HG02678 (cell line): Measurements from ENCODE around the gene INAVA.
"Not testable (repeated sequence)": the region's sequence is repeated elsewhere in the genome, so short reads cannot be mapped to it uniquely, and the experiment has no call there.

ENCODE experiments used
- ATAC-seq: cut with Tn5 transposase; IDR thresholded peaks from one replicate; pipeline ENCODE4 v1.9.1; 2021; ENCODE audit warnings: mild to moderate bottlenecking, moderate library complexity; ENCODE audit not compliant: unreplicated experiment

Gene INAVA

GRCh38 chr1:200916681-200917080 lies 22.0 kb downstream of the INAVA start:
- ATAC-seq = no peak

GRCh38 chr1:200917291-200917817 lies 22.7 kb downstream of the INAVA start:
- no peak for ATAC-seq

GRCh38 chr1:200918006-200918405 lies 23.3 kb downstream of the INAVA start:
- ATAC-seq = no peak

GRCh38 chr1:200919386-200919785 lies 24.7 kb downstream of the INAVA start:
- no peak for ATAC-seq

GRCh38 chr1:200921571-200922110 lies 26.9 kb downstream of the INAVA start:
- ATAC-seq = no peak

- ATAC-seq = no peak
These were observed 27.7 kb downstream of the INAVA start for GRCh38 chr1:200922406-200922805.

- ATAC-seq = no peak
These were observed 28.9 kb downstream of the INAVA start for GRCh38 chr1:200923601-200924000.

- ATAC-seq = no peak
These were observed 31.1 kb downstream of the INAVA start for GRCh38 chr1:200925831-200926230.

GRCh38 chr1:200929530-200930278 lies 35.0 kb downstream of the INAVA start:
- no peak for ATAC-seq

GRCh38 chr1:200930285-200930684 lies 35.6 kb downstream of the INAVA start:
- not testable (repeated sequence) for ATAC-seq

- no peak for ATAC-seq
These were observed 37.1 kb downstream of the INAVA start for GRCh38 chr1:200931776-200932175.

- ATAC-seq = no peak
These were observed 40.1 kb downstream of the INAVA start for GRCh38 chr1:200934676-200935245.

GRCh38 chr1:200935286-200935962 lies 40.7 kb downstream of the INAVA start:
- ATAC-seq = not testable (repeated sequence)

GRCh38 chr1:200938955-200939354 lies 44.3 kb downstream of the INAVA start:
- ATAC-seq = no peak

- no peak for ATAC-seq
These were observed 50.4 kb downstream of the INAVA start for GRCh38 chr1:200945111-200945510.

- ATAC-seq = no peak
These were observed 52.4 kb downstream of the INAVA start for GRCh38 chr1:200947059-200947566.

GRCh38 chr1:200949626-200950025 lies 54.9 kb downstream of the INAVA start:
- no peak for ATAC-seq

GRCh38 chr1:200951016-200951415 lies 56.3 kb downstream of the INAVA start:
- no peak for ATAC-seq

- no peak for ATAC-seq
These were observed 59.7 kb downstream of the INAVA start for GRCh38 chr1:200954434-200954833.

GRCh38 chr1:200958597-200958996 lies 63.9 kb downstream of the INAVA start:
- ATAC-seq = no peak

GRCh38 chr1:200959411-200959921 lies 64.8 kb downstream of the INAVA start:
- no peak for ATAC-seq
